H9 (cell line): ENCODE results near the gene ABHD15. TPM values are rescaled to one million over a fixed set of nuclear protein-coding genes. Genes with fewer than 3 reads are reported as not detected.

ENCODE experiments used
- DNase-seq: peaks from one replicate; pipeline ENCODE4 v3.0.0-alpha.2; 2017
- H2AFZ ChIP-seq: one replicate; pipeline ENCODE4 v1.6.1; 2013; ENCODE audit warnings: mild to moderate bottlenecking, low read length, control low read depth, moderate library complexity
- H2AK5ac ChIP-seq: 2 replicates; pipeline ENCODE4 v1.6.1; 2013; ENCODE audit warnings: low read length, control low read depth, mixed read lengths; ENCODE audit not compliant: insufficient read length
- H2BK120ac ChIP-seq: one replicate; pipeline ENCODE4 v1.6.1; 2013; ENCODE audit warnings: low read depth, mild to moderate bottlenecking, low read length, control low read depth, inconsistent platforms; ENCODE audit not compliant: poor library complexity, severe bottlenecking
- H2BK12ac ChIP-seq: 2 replicates; pipeline ENCODE4 v1.6.1; 2013; ENCODE audit warnings: low read length, control low read depth, mixed read lengths, low read depth; ENCODE audit not compliant: insufficient read length
- H2BK15ac ChIP-seq: 2 replicates; pipeline ENCODE4 v1.6.1; 2013; ENCODE audit warnings: low read depth, low read length, control low read depth
- H2BK20ac ChIP-seq: one replicate; pipeline ENCODE4 v1.6.1; 2013; ENCODE audit warnings: low read depth, mild to moderate bottlenecking, low read length, control low read depth, inconsistent platforms; ENCODE audit not compliant: poor library complexity, severe bottlenecking
- H2BK5ac ChIP-seq: 2 replicates; pipeline ENCODE4 v1.6.1; 2013; ENCODE audit warnings: low read length, control low read depth, mixed read lengths; ENCODE audit not compliant: insufficient read length
- H3K14ac ChIP-seq: 2 replicates; pipeline ENCODE4 v1.6.1; 2013; ENCODE audit warnings: low read length, control low read depth; ENCODE audit not compliant: insufficient read depth
- H3K18ac ChIP-seq: 2 replicates; pipeline ENCODE4 v1.6.1; 2013; ENCODE audit warnings: low read depth, mild to moderate bottlenecking, mixed read lengths, low read length, control low read depth; ENCODE audit not compliant: insufficient read length
- H3K23ac ChIP-seq: 2 replicates; pipeline ENCODE4 v1.6.1; 2013; ENCODE audit warnings: low read length, control low read depth, mixed read lengths, low read depth; ENCODE audit not compliant: insufficient read length
- H3K23me2 ChIP-seq: 2 replicates; pipeline ENCODE4 v1.6.1; 2013; ENCODE audit warnings: low read depth, mild to moderate bottlenecking, mixed read lengths, low read length, control low read depth; ENCODE audit not compliant: insufficient read length, poor library complexity, severe bottlenecking
- H3K27ac ChIP-seq: 2 replicates; pipeline ENCODE4 v1.5.1; 2013; ENCODE audit warnings: low read length, control low read depth, mixed read lengths, low read depth; ENCODE audit not compliant: insufficient read length
- H3K27me3 ChIP-seq: 2 replicates; pipeline ENCODE4 v1.6.1; 2013; ENCODE audit warnings: low read length, control low read depth, inconsistent platforms; ENCODE audit not compliant: insufficient read depth
- H3K4ac ChIP-seq: 2 replicates; pipeline ENCODE4 v1.6.1; 2013; ENCODE audit warnings: low read depth, mild to moderate bottlenecking, control low read depth, inconsistent platforms, low read length, moderate library complexity
- H3K4me1 ChIP-seq: 2 replicates; pipeline ENCODE4 v1.6.1; 2013; ENCODE audit warnings: low read length, control low read depth, inconsistent platforms; ENCODE audit not compliant: insufficient read depth
- H3K4me2 ChIP-seq: 2 replicates; pipeline ENCODE4 v1.6.1; 2013; ENCODE audit warnings: low read length, control low read depth, mixed read lengths; ENCODE audit not compliant: insufficient read length, insufficient read depth
- H3K56ac ChIP-seq: 2 replicates; pipeline ENCODE4 v1.6.1; 2013; ENCODE audit warnings: low read depth, mild to moderate bottlenecking, mixed read lengths, low read length, control low read depth; ENCODE audit not compliant: insufficient read length
- H3K79me1 ChIP-seq: 2 replicates; pipeline ENCODE4 v1.6.1; 2013; ENCODE audit warnings: low read depth, mild to moderate bottlenecking, moderate library complexity, low read length, control low read depth, inconsistent platforms; ENCODE audit not compliant: insufficient read depth, poor library complexity, severe bottlenecking
- H3K79me2 ChIP-seq: 2 replicates; pipeline ENCODE4 v1.6.1; 2013; ENCODE audit warnings: low read length, control low read depth, inconsistent platforms; ENCODE audit not compliant: insufficient read depth
- H3K9ac ChIP-seq: 2 replicates; pipeline ENCODE4 v1.6.1; 2013; ENCODE audit warnings: low read length, control low read depth, mixed read lengths; ENCODE audit not compliant: insufficient read length; ENCODE audit errors: extremely low read depth
- H3K9me3 ChIP-seq: one replicate; pipeline ENCODE4 v1.6.1; 2013; ENCODE audit warnings: low read depth, low read length, inconsistent platforms; ENCODE audit not compliant: control insufficient read depth
- H3T11ph ChIP-seq: one replicate; pipeline ENCODE4 v1.6.1; 2013; ENCODE audit warnings: mild to moderate bottlenecking, low read length, control low read depth, inconsistent platforms
- H4K20me1 ChIP-seq: one replicate; pipeline ENCODE4 v1.6.1; 2013; ENCODE audit not compliant: control insufficient read depth, insufficient read length, insufficient read depth
- H4K5ac ChIP-seq: 2 replicates; pipeline ENCODE4 v1.6.1; 2013; ENCODE audit warnings: low read depth, mild to moderate bottlenecking, mixed read lengths, low read length, control low read depth; ENCODE audit not compliant: insufficient read length
- H4K8ac ChIP-seq: replicated peaks from 2 replicates; pipeline ENCODE4 v1.6.1; 2013; ENCODE audit warnings: low read length, control low read depth, mixed read lengths, low read depth; ENCODE audit not compliant: insufficient read length
- H4K91ac ChIP-seq: 2 replicates; pipeline ENCODE4 v1.6.1; 2013; ENCODE audit warnings: low read depth, mild to moderate bottlenecking, moderate library complexity, mixed read lengths, low read length, control low read depth; ENCODE audit not compliant: insufficient read length
- H3K27ac Mint-ChIP-seq, 3 experiments: 2 replicates in 2 of 3; 3 replicates in 1 of 3; pipeline ENCODE4 v1.8.0; 2020 to 2021; ENCODE audit warnings: mixed read lengths in 3 of 3, mild to moderate bottlenecking in 1 of 3, moderate library complexity in 1 of 3
- H3K27me3 Mint-ChIP-seq: 2 replicates; pipeline ENCODE4 v1.8.0; 2021; ENCODE audit warnings: low read depth, mild to moderate bottlenecking, moderate library complexity, mixed read lengths
- H3K36me3 Mint-ChIP-seq, 3 experiments: 2 replicates in 2 of 3; 3 replicates in 1 of 3; pipeline ENCODE4 v1.8.0; 2020 to 2021; ENCODE audit warnings: low read depth in 3 of 3, mixed read lengths in 3 of 3; ENCODE audit not compliant: insufficient read depth in 1 of 3
- H3K4me1 Mint-ChIP-seq, 2 experiments: 2 replicates each; pipeline ENCODE4 v1.8.0; 2020; ENCODE audit warnings: mixed read lengths in 2 of 2
- H3K4me3 Mint-ChIP-seq, 2 experiments: 2 replicates in 1 of 2; 3 replicates in 1 of 2; pipeline ENCODE4 v1.8.0; 2020 to 2021; ENCODE audit warnings: mild to moderate bottlenecking in 2 of 2, mixed read lengths in 2 of 2, moderate library complexity in 1 of 2
- H3K9me3 Mint-ChIP-seq, 2 experiments: 2 replicates in 1 of 2; 3 replicates in 1 of 2; pipeline ENCODE4 v1.8.0; 2020; ENCODE audit warnings: mild to moderate bottlenecking in 2 of 2, mixed read lengths in 2 of 2, moderate library complexity in 1 of 2
- WGBS: extraction: QIAGEN DNeasy Blood & Tissue Kit; methylation state at CpG from one replicate; pipeline ENCODE4 v1.1.7; 2013; ENCODE audit warnings: missing lambda C conversion rate, low lambda C conversion rate, mixed read lengths; ENCODE audit not compliant: insufficient read length; ENCODE audit errors: extremely low coverage; 5-methylcytosine and 5-hydroxymethylcytosine counted together
- total RNA-seq: library from RNA; stranded (reverse); gene quantifications from 2 replicates; pipeline ENCODE4 v1.2.1, GENCODE V29; 2021
- TF ChIP-seq, protein P1 (sequence below): fragments of 200-600 bp; sonication (generic); conservative IDR thresholded peaks from 3 replicates; pipeline ENCODE4 v1.8.0; 2021; ENCODE audit warnings: antibody characterized with exemption, mild to moderate bottlenecking

ABHD15 gene
- total RNA-seq, 1 experiment from 2014 or later: 2.5 TPM

DNA sequence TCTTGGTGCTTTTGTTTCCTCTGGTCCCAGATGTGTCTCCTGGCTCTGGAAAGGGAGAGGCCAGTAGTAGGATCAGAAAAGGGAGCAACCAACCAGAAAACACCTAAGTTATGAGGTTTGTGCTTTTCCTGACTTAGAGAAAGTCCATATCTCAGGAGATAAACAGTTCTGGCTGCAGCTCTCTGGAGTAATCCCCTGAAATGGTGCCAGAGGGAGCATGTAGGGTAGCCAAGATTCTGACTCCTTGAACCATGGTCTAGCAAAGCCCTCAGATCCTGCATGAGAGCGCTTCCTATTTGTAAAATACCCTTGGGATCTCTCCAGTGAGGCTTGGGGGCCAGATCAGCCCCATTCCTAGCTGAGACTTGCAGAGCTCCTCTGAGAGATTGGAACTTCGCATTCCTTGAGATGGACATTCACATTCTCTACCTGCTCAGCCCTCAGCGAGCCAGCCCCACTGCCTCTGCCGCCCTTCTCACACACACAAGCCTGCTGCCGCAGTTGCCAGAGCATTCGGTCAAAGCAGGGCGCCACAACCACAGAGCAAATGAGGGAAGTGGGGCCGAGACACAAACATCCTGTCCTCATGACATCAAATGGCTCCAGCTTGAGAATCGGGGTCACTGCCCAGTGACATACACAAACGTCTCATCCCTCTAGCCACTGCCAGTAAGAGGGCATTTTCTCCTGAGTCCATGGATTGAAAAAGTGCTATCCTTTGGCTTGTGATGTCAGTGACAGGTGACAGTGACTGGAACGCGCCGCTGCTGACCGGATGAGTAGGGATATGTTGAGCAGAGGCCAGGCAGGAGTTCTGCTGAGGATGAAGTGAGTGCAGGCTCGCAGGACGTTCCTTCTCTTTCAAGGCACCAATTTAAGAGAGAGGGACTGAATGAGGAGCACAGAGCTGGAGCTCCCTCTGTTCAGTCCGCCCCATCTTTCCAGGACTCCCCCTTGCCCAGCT is 5.0 kb downstream of the ABHD15 start:
- no peaks in the 10 kb centered on the region for H3K23me2 ChIP-seq
- no peak overlapping the region for H3K23ac ChIP-seq
- no peaks in the 10 kb centered on the region; a peak in 1 of 7 replicates for H3K36me3 Mint-ChIP-seq
- peaks cover 5 to 8% of the 10 kb centered on the region in 2 experiments for H3K4me1 Mint-ChIP-seq
- no peak overlapping the region for H2BK12ac ChIP-seq
- H4K91ac ChIP-seq: no peak overlapping the region
- no peaks in the 10 kb centered on the region for H3K79me2 ChIP-seq
- no peak overlapping the region for H2BK15ac ChIP-seq
- no peak overlapping the region for H2BK120ac ChIP-seq
- H2AFZ ChIP-seq: no peak overlapping the region
- H3K9ac ChIP-seq: no peak overlapping the region
- no peak overlapping the region for H3K56ac ChIP-seq
- no peak overlapping the region for H3K18ac ChIP-seq
- H3K27ac ChIP-seq: no peak overlapping the region
- no peak overlapping the region for H2BK20ac ChIP-seq
- no CpG with 5 or more reads among the region's 17 CpGs for WGBS
- no peak overlapping the region for H2BK5ac ChIP-seq
- H3K4me2 ChIP-seq: no peak overlapping the region
- no peak overlapping the region for H4K5ac ChIP-seq
- no peak overlapping the region for H2AK5ac ChIP-seq
- no peak overlapping the region for H3K4ac ChIP-seq
- no peak overlapping the region for H3K14ac ChIP-seq
- no peaks in the 10 kb centered on the region for H4K20me1 ChIP-seq
- no peak overlapping the region for H3K4me3 Mint-ChIP-seq
- TF ChIP-seq, protein P1, sequence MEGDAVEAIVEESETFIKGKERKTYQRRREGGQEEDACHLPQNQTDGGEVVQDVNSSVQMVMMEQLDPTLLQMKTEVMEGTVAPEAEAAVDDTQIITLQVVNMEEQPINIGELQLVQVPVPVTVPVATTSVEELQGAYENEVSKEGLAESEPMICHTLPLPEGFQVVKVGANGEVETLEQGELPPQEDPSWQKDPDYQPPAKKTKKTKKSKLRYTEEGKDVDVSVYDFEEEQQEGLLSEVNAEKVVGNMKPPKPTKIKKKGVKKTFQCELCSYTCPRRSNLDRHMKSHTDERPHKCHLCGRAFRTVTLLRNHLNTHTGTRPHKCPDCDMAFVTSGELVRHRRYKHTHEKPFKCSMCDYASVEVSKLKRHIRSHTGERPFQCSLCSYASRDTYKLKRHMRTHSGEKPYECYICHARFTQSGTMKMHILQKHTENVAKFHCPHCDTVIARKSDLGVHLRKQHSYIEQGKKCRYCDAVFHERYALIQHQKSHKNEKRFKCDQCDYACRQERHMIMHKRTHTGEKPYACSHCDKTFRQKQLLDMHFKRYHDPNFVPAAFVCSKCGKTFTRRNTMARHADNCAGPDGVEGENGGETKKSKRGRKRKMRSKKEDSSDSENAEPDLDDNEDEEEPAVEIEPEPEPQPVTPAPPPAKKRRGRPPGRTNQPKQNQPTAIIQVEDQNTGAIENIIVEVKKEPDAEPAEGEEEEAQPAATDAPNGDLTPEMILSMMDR: no peak
- no peak overlapping the region for H4K8ac ChIP-seq
- H3K27ac Mint-ChIP-seq: no peak overlapping the region; a peak in 1 of 7 replicates
- no peaks in the 10 kb centered on the region for H3K79me1 ChIP-seq
- H3T11ph ChIP-seq: no peak overlapping the region
- no peaks in the 10 kb centered on the region for H3K4me1 ChIP-seq
- DNase-seq: peak; percentile 33
- peaks cover 35% of the 10 kb centered on the region for H3K27me3 Mint-ChIP-seq
- H3K9me3 ChIP-seq: no peaks in the 10 kb centered on the region
- H3K27me3 ChIP-seq: peaks cover 8% of the 10 kb centered on the region; the same call in 1 of the 2 replicates
- H3K9me3 Mint-ChIP-seq: no peaks in the 10 kb centered on the region
